Measurements from ENCODE around the gene BIK.

- TF ChIP-seq ATF2 (CRISPR knock-in tag; IDR thresholded peaks at IDR 0.05; ENCODE audit: borderline replicate concordance, low read depth) (no peak), CTCF (IDR thresholded peaks at IDR 0.05) (no peak), ETV6 (CRISPR knock-in tag; IDR thresholded peaks at IDR 0.05) (no peak), ZNF532 (CRISPR knock-in tag; IDR thresholded peaks at IDR 0.05; ENCODE audit: borderline replicate concordance) (no peak)
These were observed 4.2 kb upstream of the BIK start for GRCh38 chr22:43106302-43106701.

Measured in WTC11 (cell line).